Epithelial cell of esophagus (primary cell): ENCODE results near the gene RFX1.
"Not testable (repeated sequence)": the region's sequence is repeated elsewhere in the genome, so short reads cannot be mapped to it uniquely, and the experiment has no call there.

Experiments used
- DNase-seq: peaks from one replicate; pipeline ENCODE4 v3.0.0; 2010; ENCODE audit warnings: low read depth
- H3K4me3 ChIP-seq: 2 replicates; pipeline ENCODE4 v1.5.1; 2011; ENCODE audit warnings: mild to moderate bottlenecking, low read length, control low read depth
- TF ChIP-seq, protein P1 (sequence below): IDR thresholded peaks from 2 replicates; pipeline ENCODE4 v1.5.1; 2011; ENCODE audit warnings: low read depth, mild to moderate bottlenecking, low read length, control low read depth, inconsistent platforms; ENCODE audit not compliant: insufficient read depth; ENCODE audit errors: missing control alignments

The RFX1 gene

DNA sequence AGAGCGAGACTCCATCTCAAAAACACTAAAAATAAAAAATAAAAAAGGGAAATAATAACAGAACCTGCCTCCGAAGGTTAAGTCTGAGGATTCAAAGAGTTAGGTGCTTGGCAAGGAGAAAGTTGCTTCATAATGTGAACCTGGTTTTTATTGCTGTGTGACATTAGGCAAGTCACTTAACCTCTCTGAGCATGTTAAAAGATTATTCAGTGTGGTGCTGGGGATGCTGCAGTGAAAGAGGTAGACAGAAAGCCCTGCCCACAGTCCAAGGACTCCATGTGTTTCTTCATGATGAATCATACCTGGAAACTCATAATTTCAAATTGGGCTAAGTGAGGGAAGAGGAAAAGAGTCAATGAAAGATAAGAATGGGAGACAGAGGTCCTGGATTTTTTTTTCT lies 27.8 kb upstream of the RFX1 start:
- DNase-seq, result peak; percentile 60
- no peak overlapping the region for H3K4me3 ChIP-seq
- TF ChIP-seq, protein P1, sequence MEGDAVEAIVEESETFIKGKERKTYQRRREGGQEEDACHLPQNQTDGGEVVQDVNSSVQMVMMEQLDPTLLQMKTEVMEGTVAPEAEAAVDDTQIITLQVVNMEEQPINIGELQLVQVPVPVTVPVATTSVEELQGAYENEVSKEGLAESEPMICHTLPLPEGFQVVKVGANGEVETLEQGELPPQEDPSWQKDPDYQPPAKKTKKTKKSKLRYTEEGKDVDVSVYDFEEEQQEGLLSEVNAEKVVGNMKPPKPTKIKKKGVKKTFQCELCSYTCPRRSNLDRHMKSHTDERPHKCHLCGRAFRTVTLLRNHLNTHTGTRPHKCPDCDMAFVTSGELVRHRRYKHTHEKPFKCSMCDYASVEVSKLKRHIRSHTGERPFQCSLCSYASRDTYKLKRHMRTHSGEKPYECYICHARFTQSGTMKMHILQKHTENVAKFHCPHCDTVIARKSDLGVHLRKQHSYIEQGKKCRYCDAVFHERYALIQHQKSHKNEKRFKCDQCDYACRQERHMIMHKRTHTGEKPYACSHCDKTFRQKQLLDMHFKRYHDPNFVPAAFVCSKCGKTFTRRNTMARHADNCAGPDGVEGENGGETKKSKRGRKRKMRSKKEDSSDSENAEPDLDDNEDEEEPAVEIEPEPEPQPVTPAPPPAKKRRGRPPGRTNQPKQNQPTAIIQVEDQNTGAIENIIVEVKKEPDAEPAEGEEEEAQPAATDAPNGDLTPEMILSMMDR, result no peak

DNA sequence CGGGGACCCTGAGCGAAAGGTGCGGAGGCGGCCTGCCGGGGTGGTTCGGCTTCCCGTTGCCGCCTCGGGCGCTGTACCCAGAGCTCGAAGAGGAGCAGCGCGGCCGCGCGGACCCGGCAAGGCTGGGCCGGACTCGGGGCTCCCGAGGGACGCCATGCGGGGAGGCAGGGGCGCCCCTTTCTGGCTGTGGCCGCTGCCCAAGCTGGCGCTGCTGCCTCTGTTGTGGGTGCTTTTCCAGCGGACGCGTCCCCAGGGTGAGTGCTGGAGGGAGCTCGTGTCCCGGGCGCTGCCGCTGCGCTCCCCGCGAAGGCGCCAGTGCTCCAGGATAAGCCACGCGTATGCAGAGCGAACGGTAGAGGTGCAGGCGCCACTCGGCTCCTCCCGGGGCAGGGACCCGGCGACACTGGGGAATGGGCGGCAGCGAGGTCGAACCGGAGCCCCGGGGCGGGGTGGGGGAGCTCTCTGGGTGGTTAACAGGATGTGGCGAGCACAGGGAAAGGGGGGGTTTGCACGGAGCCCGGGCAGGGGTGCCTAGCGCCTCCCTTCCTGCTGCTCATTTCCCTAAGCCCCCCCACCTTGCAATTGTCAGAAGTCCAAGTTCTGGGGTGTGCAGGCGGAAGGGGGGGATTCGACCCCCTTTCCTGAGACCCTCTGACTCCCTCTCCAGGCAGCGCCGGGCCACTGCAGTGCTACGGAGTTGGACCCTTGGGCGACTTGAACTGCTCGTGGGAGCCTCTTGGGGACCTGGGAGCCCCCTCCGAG lies 25.8 kb upstream of the RFX1 start, which contains the start of gene IL27RA:
TSS of gene IL27RA (plus strand) at position 44 of the 762 bp plus-strand sequence. CDS start at position 155, 111 bp downstream.
- TF ChIP-seq, protein P1, result peak; percentile 56
- peak; percentile 51 for DNase-seq
- peak within 1 kb of the TSS; percentile 51 for H3K4me3 ChIP-seq

DNA sequence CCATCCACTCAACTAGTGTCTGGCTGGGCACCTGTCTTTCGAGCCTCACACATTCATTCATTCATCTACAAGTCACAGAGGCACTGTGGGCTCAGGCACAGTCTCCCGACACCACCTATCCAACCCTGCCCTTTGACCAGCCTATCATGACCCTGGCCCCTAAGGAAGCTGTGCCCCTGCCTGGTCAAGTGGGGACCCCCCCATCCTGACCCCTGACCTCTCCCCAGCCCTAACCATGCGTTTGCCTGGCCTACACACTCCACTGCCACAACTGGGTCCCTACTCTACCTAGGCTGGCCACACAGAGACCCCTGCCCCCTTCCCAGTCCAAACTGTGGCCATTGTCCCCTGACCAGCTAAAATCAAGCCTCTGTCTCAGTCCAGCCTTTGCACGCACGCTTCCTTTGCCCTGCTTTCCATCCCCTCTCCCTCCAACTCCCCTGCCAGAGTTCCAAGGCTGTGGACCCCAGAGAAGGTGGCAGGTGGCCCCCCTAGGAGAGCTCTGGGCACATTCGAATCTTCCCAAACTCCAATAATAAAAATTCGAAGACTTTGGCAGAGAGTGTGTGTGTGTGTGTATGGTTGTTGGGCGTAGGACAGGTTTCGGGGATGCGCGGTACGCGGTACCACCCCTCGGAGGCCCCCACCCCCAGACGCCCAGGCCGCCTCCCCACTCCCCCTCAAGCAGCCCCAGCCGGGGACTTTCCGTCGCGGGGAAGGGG lies 25.0 kb upstream of the RFX1 start:
- no peak for DNase-seq

DNA sequence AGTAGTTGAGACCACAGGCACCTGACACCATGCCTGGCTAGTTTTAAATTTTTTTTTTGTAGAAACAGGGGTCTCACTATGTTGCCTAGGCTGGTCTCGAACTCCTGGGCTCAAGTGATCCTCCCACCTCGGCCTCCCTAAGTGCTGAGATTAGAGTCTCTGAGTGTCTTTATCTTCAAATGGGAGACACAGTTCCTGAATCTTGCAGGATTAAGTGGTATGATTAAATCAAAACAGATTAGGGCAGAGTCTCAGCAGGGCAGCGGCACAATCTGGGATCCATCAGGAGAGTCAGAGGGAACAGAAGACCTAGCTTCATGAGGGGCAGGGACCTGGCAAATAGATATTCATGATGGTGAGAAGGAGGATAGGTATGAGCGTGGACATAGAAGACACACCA lies 22.8 kb upstream of the RFX1 start:
- TF ChIP-seq, protein P1, result no peak
- no peak overlapping the region for H3K4me3 ChIP-seq
- DNase-seq, result no peak

More for the DNA sequence above, 25.0 kb upstream of the RFX1 start:
- peak overlapping the region; percentile 51 for H3K4me3 ChIP-seq
- TF ChIP-seq, protein P1, result no peak

DNA sequence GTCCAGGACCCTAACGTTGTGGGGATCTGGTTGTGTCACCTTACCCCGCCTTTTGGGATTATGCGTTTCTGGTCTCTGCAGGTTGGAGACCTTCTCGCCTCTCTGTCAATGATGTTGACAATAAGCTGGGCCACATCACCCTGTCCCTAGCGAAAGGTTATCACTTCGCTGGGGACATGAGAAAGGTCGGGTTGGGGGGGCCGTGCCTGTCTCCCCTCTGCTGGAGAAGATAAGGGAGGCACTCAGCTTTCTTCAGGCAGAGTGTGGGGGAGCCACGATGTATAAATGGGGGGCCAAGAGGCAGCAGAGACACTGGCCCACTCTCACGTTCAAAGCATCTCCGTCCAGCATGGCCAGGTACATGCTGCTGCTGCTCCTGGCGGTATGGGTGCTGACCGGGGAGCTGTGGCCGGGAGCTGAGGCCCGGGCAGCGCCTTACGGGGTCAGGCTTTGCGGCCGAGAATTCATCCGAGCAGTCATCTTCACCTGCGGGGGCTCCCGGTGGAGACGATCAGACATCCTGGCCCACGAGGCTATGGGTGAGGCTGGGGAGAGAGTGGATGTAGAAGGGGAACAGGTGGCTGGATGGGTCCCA lies 21.8 kb upstream of the RFX1 start, which contains the start of gene RLN3:
TSS of gene RLN3 (plus strand) at position 293 of the 595 bp plus-strand sequence. CDS start at position 350, 57 bp downstream.
- DNase-seq, result no peak
- TF ChIP-seq, protein P1, result no peak
- no peak within 1 kb of the TSS for H3K4me3 ChIP-seq

DNA sequence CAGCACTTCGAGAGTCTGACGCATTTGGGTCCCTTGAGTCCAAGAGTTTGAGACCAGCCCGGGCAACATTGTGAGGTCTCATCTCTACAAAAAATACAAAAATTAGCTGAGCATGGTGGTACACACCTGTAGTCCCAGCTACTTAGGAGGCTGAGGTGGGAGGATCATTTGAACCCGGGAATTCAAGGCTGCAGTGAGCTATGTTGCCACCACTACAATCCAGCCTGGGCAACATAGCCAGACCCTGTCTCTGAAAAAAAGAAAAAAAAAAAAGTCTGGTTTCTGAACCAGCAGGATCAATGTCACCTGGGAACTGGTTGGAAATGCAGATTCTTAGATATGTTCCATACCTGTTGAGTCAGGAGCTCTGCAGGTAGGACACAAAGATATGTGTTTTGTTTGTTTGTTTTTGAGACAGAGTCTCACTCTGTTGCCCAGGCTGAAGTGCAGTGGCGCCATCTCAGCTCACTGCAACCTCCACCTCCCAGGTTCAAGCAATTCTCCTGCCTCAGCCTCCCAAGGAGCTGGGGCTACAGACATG lies 20.6 kb upstream of the RFX1 start:
- not testable (repeated sequence) for DNase-seq, H3K4me3 ChIP-seq
